ENCODE measurements around the gene ABHD3.
"Not testable (repeated sequence)": the region's sequence is repeated elsewhere in the genome, so short reads cannot be mapped to it uniquely, and the experiment has no call there.

Gene ABHD3

GRCh38 chr18:21741562-21742314 lies 37.2 kb upstream of the ABHD3 start:
- peak; percentile 30 for DNase-seq (ENCODE audit: low read depth)
- TF ChIP-seq CTCF (conservative IDR thresholded peaks at IDR 0.05; ENCODE audit: control insufficient read depth, insufficient read depth, low read depth, low read length), result no peak
- peak overlapping the region; percentile 87 for H3K4me3 ChIP-seq (ENCODE audit: control insufficient read depth, low read depth, low read length)

- no peak for TF ChIP-seq CTCF (conservative IDR thresholded peaks at IDR 0.05; ENCODE audit: control insufficient read depth, insufficient read depth, low read depth, low read length)
- DNase-seq (ENCODE audit: low read depth), result no peak
- peak overlapping the region; percentile 87 for H3K4me3 ChIP-seq (ENCODE audit: control insufficient read depth, low read depth, low read length)
Observed at GRCh38 chr18:21741312-21741561, 36.7 kb upstream of the ABHD3 start.

GRCh38 chr18:21740538-21741311 lies 36.2 kb upstream of the ABHD3 start, which contains the start of gene MIB1:
TSS of gene MIB1 (plus strand) at chr18:21740792. CDS start at chr18:21741584, 792 bp downstream.
- DNase-seq (ENCODE audit: low read depth), result peak; percentile 93
- peak within 1 kb of the TSS; percentile 87 for H3K4me3 ChIP-seq (ENCODE audit: control insufficient read depth, low read depth, low read length)
- TF ChIP-seq CTCF (conservative IDR thresholded peaks at IDR 0.05; ENCODE audit: control insufficient read depth, insufficient read depth, low read depth, low read length), result no peak

GRCh38 chr18:21739604-21740537 lies 35.3 kb upstream of the ABHD3 start:
- peak; percentile 10 for DNase-seq (ENCODE audit: low read depth)
- H3K4me3 ChIP-seq (ENCODE audit: control insufficient read depth, low read depth, low read length), result peak overlapping the region; percentile 41
- TF ChIP-seq CTCF (conservative IDR thresholded peaks at IDR 0.05; ENCODE audit: control insufficient read depth, insufficient read depth, low read depth, low read length), result no peak

GRCh38 chr18:21736926-21737325 lies 32.4 kb upstream of the ABHD3 start:
- H3K4me3 ChIP-seq (ENCODE audit: control insufficient read depth, low read depth, low read length); DNase-seq (ENCODE audit: low read depth): not testable (repeated sequence)

GRCh38 chr18:21735452-21736015 lies 31.0 kb upstream of the ABHD3 start:
- H3K4me3 ChIP-seq (ENCODE audit: control insufficient read depth, low read depth, low read length), result no peak overlapping the region
- no peak for TF ChIP-seq CTCF (conservative IDR thresholded peaks at IDR 0.05; ENCODE audit: control insufficient read depth, insufficient read depth, low read depth, low read length)
- DNase-seq (ENCODE audit: low read depth), result peak; percentile 8
